Measurements from ENCODE around the gene CCDC57. TPM values are rescaled to one million over a fixed set of nuclear protein-coding genes. Genes with fewer than 3 reads are reported as not detected.

Gene CCDC57
- total RNA-seq, 4 donors from 2014 or later, result 7.9 to 22.1 (median 9.8) TPM

- Histone ChIP-seq H3K36me3 (peaks cover 0 to 39% (median 0%) of the 10 kb centered on the region in 3 donors), H3K9me3 (no peaks in the 10 kb centered on the region), H3K27me3 (no peaks in the 10 kb centered on the region), H3K27ac (no peak overlapping the region), H3K4me3 (no peak overlapping the region), H3K4me1 (peaks cover 0 to 25% (median 6%) of the 10 kb centered on the region in 3 donors)
- WGBS, 2 donors, result 84 to 88% methylated on average over 6 to 11 of the region's 36 CpGs
- intact Hi-C loops (cut with DNase I), result loop anchor here (10.0 kb wide), 1 partner anchor 203 kb away; no protein-coding TSS in a partner anchor
- no peak for TF ChIP-seq POLR2A (IDR thresholded peaks at IDR 0.05)
- no peak for TF ChIP-seq CTCF (IDR thresholded peaks at IDR 0.05)
- DNase-seq, result no peak
These were observed 55.3 kb downstream of the CCDC57 start for GRCh38 chr17:82157046-82158035.

- no peak for TF ChIP-seq CTCF (IDR thresholded peaks at IDR 0.05)
- TF ChIP-seq POLR2A (IDR thresholded peaks at IDR 0.05), result no peak
These were observed 56.2 kb downstream of the CCDC57 start for GRCh38 chr17:82156284-82156925.

DNA sequence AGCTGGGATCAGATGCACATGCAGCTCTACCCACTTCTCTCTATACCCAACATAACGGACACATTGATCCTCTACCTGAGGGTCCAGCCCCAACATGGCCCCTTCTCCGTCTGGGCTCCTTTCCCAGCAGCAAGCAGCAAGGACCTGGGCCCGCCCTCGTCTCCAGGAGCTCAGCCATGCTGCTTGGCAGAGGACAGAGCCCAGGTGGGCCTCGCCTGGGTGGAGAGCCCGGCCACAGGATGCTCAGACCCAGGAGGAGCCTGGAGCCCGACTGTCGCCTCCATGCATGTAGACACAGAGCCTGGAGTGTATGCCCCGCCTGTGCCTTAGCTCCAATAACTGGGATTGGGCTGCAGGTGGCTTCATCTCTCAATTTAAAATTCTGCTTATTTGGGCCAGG is 57.0 kb downstream of the CCDC57 start:
- no peaks in the 10 kb centered on the region for H3K9me3 ChIP-seq
- no peaks in the 10 kb centered on the region for H3K27me3 ChIP-seq
- peaks cover 0 to 38% (median 17%) of the 10 kb centered on the region in 3 donors for H3K4me1 ChIP-seq
- TF ChIP-seq CTCF (IDR thresholded peaks at IDR 0.05), result no peak
- no peak for TF ChIP-seq POLR2A (IDR thresholded peaks at IDR 0.05)
- WGBS, 2 donors, result 79 to 91% methylated on average over 5 to 6 of the region's 9 CpGs
- no peak for DNase-seq
- H3K27ac ChIP-seq, result no peak overlapping the region
- H3K4me3 ChIP-seq, result no peak overlapping the region
- intact Hi-C loops (cut with DNase I), result loop anchor here (10.0 kb wide), 1 partner anchor 201 kb away; no protein-coding TSS in a partner anchor
- H3K36me3 ChIP-seq, result peaks cover 0 to 32% (median 0%) of the 10 kb centered on the region in 3 donors

More at GRCh38 chr17:82156284-82156925, 56.2 kb downstream of the CCDC57 start:
- H3K27me3 ChIP-seq, result no peaks in the 10 kb centered on the region
- no peak for DNase-seq
- H3K27ac ChIP-seq, result no peak overlapping the region
- no peak overlapping the region for H3K4me3 ChIP-seq
- peaks cover 0 to 34% (median 16%) of the 10 kb centered on the region in 3 donors for H3K4me1 ChIP-seq
- intact Hi-C loops (cut with DNase I), result loop anchor here (10.0 kb wide), 1 partner anchor 202 kb away; no protein-coding TSS in a partner anchor
- 84 to 93% methylated on average over 12 to 13 of the region's 14 CpGs for WGBS, 2 donors
- no peaks in the 10 kb centered on the region for H3K9me3 ChIP-seq
- H3K36me3 ChIP-seq, result peaks cover 0 to 37% (median 0%) of the 10 kb centered on the region in 3 donors

DNA sequence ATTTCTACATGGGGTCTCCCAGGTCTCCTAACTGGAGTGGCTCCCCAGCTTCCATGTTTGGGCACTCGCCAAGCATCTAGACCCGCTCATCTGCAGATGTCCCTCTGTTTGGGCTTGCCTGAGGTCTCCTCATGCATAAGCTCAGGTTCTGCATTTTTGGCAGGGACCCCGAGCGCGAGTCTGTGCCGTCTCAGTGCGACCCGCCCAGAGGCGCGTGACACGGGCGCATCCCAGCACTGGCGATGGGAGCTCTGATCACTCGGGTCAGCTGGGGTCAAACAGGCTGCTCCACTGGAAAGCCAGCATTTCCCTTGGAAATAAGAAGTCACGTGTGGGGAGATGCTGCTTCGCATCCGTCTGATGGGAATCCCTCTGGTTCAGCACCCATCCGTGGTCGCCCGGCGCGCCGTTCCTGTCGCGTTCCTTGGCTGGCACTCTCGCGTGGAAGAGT is 57.7 kb downstream of the CCDC57 start:
- no peak for DNase-seq
- no peak for TF ChIP-seq CTCF (IDR thresholded peaks at IDR 0.05)
- TF ChIP-seq POLR2A (IDR thresholded peaks at IDR 0.05), result no peak
- no peaks in the 10 kb centered on the region for H3K27me3 ChIP-seq
- intact Hi-C loops (cut with DNase I), result loop anchor here (10.0 kb wide), 1 partner anchor 200 kb away; no protein-coding TSS in a partner anchor
- WGBS, 2 donors, result 86 to 97% methylated on average over 16 to 19 of the region's 27 CpGs
- H3K27ac ChIP-seq, result no peak overlapping the region
- H3K9me3 ChIP-seq, result no peaks in the 10 kb centered on the region
- no peak overlapping the region for H3K4me3 ChIP-seq
- peaks cover 0 to 37% (median 17%) of the 10 kb centered on the region in 3 donors for H3K4me1 ChIP-seq
- H3K36me3 ChIP-seq, result peaks cover 0 to 26% (median 0%) of the 10 kb centered on the region in 3 donors

All from esophagus squamous epithelium (tissue), 5 donors.